NK-92 (cell line): ENCODE data around the gene DR1.
"Not testable (repeated sequence)": the region's sequence is repeated elsewhere in the genome, so short reads cannot be mapped to it uniquely, and the experiment has no call there.

ENCODE experiments used
- DNase-seq: peaks from one replicate; lab custom pipeline; 2025; ENCODE audit not compliant: unreplicated experiment; lab: John Stamatoyannopoulos, UW

The DR1 gene

DNA sequence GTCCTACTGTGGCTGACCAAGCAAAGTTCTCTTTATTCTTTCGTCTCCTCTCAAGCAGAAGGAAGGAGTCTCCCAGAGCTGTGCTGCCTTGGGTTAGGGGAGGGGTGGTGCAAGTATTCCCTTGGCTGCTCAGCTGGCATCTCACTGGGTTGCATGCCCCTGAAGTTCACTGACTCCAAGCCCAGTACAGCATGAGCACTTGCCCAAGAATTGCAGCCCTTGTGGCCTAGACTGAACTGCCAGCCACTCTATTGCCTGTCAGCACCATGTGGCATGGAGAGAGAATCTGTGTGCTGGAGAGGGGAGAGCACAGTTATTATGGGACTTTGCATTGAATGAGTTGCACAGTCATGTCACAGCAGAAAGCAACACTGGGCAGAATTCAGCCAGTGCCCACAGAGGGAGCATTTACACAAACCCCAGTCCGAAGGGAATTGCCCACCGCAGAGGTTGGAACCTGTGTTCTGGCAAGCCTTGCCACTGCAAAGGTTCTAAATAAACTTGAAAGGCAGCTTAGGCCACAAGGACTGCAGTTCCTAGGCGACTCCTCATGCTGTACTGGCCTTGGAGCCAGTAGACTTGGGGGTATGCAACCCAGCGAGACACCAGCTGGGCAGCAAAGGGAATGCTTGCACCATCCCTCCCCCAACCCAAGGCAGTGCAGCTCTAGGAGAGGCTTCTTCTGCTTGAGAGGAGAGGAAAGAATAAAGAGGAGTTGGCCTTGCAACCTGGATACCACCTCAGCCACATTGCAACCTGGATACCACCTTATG is 28.8 kb downstream of the DR1 start:
- DNase-seq = no peak

DNA sequence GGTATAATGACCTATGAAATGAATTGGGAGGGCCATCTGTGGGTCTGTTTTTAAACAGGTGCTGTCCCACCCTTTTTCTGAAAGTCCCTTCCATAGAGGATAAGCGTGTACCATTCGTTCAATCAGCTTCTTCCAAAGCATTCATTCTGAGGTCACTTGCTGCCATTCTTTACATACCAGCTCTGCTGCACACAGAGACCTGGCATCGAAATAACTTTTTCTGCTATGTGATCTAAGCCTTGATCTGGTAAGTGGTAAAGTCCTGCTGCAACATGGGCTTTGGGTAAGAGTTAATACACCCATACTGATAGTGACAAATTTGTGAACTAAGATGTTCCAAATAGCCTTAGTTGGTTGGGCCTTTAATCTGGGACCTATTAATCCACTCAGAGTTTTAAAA is 38.9 kb downstream of the DR1 start:
- DNase-seq = no peak

DNA sequence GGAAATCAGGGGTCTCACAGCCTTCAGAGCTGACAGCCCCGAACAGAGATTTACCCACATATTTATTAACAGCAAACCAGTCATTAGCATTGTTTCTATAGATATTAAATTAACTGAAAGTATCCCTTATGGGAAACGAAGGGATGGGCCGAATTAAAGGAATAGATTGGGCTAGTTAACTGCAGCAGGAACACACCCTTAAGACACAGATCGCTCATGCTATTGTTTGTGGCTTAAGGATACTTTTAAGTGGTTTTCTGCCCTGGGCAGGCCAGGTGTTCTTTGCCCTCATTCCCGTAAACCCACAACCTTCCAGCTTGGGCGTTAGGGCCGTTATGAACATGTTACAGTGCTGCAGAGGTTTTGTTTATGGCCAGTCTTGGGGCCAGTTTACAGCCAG is 40.6 kb downstream of the DR1 start:
- not testable (repeated sequence) for DNase-seq

DNA sequence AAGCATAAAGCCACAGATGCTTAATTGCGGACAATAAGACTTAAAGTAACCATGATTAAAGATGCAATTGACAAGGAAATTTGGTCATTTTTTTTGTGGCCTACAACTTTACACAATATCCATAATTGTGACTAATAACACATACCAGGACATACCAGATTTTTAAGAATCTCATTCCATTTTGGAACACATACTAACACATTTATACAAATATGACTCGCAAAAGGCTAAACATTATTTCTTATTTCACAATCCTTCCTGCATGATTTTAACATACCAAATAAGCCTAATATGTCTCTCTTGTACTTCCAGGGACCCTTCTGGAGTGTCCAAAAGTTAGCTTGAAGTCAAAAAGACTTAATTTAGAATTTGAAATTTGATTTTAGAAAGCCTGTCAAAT is 48.8 kb downstream of the DR1 start:
- no peak for DNase-seq

DNA sequence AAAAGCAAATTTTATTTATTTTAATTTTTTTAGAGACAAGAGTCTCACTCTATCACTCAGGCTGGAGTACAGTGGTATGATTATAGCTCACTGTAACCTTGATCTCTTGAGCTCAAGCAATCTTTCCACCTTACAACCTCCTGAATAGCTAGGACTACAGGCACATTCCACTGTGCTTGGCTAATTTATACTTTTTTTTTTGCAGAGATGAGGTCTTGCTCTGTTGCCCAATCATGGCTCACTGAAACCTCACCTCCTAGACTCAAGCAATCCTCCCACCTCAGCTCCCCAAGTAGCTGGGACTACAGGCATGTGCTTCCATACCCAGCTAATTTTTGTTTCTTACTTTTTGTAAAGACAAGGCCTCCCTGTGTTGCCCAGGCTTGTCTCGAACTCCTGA is 49.5 kb downstream of the DR1 start:
- no peak for DNase-seq

DNA sequence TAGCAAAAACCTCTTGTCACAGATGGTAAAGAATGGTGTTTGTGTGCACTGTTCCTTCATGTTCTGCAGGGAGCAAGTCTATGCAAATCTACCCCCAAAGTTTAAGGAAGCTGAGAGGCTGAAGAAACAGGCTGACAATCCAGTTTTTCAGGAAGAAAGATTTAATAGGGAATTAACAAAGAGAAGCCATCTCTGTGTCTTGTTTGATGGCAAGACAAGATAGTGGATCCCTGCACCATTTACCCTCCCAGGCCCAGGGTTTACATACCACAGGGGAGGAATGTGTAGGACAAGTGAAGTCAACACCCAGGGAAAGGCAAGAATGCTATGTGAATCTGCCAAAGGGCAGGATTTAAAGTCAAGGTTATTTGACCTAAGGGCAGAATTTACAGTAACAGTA is 54.1 kb downstream of the DR1 start:
- DNase-seq = no peak

DNA sequence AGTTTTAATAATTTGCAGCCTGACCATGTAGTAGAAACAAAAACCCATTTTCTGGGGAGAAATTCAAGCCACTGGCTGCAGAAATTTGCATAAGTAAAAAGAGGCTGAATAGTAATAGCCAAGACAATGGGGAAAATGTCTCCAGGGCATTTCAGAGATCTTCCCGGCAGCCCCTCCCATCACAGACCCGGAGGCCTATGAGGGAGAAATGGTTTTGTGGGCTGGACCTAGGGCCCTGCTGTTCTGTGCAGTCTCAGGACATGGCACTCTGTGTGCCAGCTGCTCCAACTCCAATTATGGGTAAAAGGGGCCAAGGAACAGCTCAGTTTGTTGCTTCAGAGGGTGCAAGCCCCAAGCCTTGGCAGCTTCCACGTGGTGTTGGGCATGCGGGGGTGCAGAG is 62.5 kb downstream of the DR1 start:
- no peak for DNase-seq

DNA sequence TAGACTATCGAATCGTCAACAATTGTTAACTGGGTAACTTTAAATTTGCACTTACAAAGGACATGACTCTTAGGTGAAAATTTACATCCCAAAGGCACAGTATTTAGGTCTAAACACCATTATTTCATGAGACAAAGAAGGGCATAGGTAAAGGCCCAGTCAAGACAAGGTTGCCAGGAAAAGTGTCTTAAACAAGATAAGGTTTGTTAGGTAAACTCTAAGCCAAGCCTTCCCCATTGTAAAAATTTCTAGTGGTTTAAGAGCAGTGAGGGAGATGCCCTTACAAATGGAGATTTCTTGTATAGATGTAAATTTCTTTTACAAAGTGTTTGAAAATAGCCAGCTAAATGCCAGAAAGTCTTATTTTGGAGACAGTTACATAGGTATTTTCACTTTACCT is 65.3 kb downstream of the DR1 start:
- DNase-seq = no peak

DNA sequence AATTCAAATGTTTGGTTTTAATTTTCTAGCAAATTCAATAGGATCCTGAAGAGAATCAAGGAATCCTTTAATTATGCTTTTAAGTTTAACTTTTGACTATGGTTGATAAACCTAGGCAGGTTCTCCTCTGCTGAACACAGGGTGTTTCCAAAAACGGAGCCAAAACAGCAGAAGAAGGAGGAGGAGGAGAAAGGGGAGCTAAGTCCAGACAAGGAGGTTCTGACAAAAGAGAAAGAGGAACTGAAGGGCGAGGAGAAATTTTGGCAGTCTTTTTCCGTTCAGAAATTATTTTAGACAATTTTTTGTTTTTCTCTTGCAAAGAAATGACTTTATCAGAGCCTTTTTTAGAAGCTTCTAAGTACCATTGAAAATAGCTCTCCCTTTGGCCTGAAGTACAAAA is 69.0 kb downstream of the DR1 start:
- no peak for DNase-seq

DNA sequence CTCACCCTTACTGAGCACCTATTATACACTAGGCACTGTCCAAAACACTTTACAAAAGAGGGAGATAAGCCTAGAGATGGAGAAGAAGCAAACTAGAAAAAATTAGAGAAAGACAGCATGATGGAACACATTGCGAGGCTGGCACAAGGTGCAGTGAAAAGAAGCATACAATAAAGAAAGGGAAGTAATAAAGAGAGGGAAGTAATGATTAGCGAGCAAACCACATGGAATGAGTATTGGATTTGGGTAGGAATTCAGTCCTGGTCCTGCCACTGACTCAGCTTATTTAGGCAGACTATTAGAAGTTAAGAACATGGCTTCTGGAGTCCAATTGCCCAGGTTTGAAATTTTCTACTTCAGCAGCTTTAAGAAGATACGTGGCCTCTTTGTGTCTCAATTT is 69.6 kb downstream of the DR1 start:
- no peak for DNase-seq

DNA sequence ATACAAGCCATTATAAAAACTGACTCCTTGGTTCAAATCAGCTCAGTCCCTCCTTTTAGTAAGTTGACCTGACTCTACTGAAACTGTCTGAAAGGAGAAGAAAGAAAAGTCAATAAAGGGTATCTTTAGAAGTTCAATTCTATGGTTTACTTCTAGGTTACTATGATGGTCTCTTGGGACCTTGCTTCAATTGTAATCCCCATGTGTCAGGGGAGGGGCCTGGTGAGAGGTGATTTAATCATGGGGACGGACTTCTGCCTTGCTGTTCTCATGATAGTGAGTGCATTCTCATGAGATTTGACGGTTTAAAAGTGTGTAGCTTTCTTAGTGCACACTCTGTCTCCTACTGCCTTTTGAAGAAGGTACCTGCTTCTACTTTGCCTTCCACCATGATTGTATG is 70.5 kb downstream of the DR1 start:
- DNase-seq = no peak
